Fibroblast of skin of abdomen (primary cell): Measurements from ENCODE around the gene GTF2A1L.

Experiments used
- DNase-seq: peaks from one replicate; pipeline ENCODE4 v3.0.0-alpha.2; 2013

The GTF2A1L gene

DNA sequence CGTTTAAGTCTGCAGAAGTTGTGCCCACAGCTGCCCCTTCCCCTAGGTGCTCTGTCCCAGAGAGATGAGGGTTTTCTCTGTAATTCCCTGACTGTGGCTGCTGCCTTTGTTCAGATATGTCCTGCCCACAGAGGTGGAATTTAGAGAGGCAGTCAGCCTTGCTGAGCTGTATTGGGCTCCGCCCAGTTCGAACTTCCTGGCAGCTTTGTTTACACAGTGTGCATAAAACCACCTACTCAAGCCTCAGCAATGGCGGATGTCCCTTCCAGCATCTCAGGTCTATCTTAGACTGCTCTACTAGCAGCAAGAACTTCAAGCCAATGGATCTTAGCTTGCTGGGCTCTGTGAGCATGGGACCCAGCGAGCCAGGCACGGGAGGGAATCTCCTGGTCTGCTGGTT lies 89.8 kb downstream of the GTF2A1L start:
- no peak for DNase-seq

GRCh38 chr2:48709096-48710034 lies 91.7 kb downstream of the GTF2A1L start:
- no peak for DNase-seq

DNA sequence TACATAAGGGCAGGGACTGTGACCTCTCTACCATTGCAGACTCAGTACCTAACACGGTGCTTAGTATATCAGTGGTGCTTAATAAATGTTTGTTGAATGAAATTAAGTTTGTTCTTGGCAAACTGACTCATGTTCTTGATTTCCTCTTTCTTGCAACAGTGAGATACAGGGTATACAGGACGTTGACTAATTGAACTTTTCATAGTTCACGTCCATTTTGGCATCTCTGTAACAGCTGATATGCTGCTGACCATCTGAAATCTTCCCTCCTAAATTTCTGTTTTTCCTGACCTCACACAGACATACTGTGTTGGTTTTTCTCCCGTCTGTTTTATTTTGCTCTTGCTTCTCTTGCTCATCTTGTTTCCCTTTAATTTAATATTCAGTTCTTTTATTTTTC lies 93.7 kb downstream of the GTF2A1L start:
- no peak for DNase-seq

- DNase-seq: no peak
These were observed 94.5 kb downstream of the GTF2A1L start for GRCh38 chr2:48712151-48712550.

GRCh38 chr2:48713647-48714046 lies 96.0 kb downstream of the GTF2A1L start:
- no peak for DNase-seq

DNA sequence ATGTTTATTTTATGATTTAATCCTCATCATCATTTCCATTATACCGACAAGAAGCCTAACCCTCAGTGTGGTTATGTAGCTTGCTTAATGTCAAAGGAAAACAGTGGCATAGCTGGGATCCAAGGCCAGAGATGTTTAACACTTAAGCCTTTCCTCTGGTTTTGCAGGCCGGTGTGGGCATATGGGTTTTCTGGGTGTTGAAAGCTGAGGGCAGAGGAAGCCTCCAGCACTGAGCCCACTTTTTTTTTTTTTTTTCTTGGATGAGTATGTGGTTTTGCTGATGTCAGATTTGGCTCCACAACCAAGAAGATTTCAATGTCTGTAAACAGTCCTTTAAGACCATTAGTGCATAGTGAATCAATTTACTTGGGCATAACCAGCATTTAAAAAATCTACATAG lies 96.6 kb downstream of the GTF2A1L start:
- peak; percentile 56 for DNase-seq

GRCh38 chr2:48715042-48715899 lies 97.6 kb downstream of the GTF2A1L start:
- peak; percentile 77 for DNase-seq

DNA sequence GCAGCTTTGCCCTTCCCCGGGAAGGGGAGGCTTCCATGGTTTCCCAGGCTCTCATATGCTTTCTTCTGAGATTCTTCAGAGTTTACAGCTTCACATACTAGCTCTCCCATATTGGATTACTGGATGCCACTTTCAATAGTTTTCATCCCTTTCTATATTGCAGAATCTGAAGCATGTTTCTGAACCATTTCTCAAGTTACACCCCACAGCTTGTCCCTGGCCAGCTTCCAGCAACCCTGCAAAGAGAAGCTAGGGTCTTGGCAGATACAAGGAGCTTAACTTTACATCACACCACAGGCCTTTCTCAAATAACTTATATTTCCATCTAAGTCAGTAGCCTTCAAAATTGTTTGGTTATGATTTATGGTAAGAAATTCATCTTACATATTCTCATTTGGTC lies 98.3 kb downstream of the GTF2A1L start:
- peak; percentile 73 for DNase-seq

- DNase-seq: no peak
These were observed 100.2 kb downstream of the GTF2A1L start for GRCh38 chr2:48717846-48718245.

GRCh38 chr2:48719480-48720177 lies 102.0 kb downstream of the GTF2A1L start:
- peak; percentile 22 for DNase-seq

- DNase-seq: no peak
These were observed 103.5 kb downstream of the GTF2A1L start for GRCh38 chr2:48721158-48721557.

DNA sequence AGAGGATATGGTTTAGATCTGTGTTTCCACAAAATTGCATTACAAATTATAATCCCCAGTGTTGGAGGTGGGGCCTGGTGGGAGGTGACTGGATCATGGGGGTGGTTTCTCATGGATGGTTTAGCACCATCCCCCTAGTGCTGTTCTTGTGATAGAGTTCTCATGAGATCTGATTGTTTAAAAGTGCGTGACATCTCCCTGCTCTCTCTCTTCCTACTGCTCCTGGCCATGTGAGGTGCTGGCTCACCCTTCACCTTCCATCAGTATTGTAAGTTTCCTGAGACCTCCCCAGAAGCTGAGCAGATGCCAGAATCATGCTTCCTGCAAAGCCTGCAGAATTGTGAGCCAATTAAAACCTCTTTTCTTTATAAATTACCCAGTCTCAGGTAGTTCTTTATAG lies 104.7 kb downstream of the GTF2A1L start:
- no peak for DNase-seq

DNA sequence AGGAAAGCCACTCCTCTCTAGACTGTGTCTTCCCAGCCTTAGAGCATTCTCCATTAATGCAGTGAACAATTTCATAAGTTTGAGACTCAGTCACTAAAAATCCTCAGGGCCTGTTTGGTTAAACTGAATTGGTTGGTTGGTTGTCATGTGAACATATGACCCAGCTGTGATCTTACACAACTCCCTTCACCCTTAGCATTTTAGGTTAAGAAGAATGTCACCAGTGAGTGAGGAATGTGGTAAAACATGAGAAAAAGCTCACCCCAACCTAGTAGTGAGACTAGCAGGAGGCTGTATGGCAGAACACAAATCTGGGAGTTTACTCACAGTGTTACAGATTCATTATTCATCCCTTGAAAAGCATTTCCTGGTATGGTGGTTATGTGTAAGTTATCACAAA lies 105.5 kb downstream of the GTF2A1L start:
- peak; percentile 90 for DNase-seq

DNA sequence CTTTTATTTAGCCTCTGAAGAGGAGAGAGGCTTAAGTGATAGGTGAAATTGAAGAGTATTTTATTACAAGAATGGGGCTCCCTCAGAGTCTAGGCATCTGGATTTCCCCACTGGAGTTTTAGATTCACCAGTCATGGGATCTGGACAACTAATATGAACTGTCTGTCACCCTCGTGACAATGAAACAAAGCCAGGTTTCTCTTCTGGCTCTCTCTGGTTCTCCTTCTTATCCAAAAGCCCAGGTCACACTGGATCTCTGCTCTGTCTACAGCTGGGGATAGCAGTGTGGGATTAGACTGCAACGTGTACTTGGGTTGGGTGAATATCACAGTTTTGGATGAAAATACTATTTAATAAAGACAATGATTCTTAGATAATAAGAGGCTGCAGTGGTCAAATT lies 106.6 kb downstream of the GTF2A1L start:
- no peak for DNase-seq

DNA sequence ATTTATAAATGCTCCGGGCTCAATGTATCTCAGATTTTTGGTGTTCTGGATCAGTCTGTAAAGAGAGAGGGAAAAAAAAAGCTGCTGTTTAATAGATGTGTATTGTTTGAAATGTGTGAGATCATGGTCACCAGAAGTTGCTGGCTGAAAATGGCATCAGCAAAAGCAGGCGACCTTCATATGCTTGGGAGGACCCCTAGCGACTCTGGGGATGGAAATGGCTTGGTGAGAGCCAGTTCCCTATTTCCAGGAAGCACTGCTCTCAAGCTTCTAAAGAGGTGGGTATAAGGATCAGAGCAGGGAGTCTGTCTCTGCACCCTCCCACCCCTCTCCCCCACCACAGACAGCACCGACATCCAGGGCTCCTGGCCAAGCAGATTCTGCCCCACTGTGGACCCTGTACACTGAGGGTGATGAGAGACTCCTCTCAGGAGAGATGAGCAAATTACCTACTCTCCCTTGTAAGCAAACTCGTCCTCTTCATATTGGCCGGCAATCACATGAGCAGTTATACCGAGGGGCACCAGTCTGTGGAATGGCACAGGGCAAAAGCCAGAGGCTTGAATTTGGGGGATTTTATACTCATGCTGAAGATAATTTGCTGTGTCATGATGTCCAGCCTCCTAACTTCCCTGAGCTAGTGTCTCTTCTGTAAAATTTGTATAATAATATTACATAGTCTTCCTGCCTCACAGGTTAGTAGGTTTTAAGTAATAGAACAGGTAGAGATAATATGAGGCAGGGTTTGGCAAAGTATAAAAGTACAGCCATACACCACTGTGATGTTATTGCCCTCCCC lies 108.2 kb downstream of the GTF2A1L start:
- DNase-seq: no peak

GRCh38 chr2:48727560-48727959 lies 109.9 kb downstream of the GTF2A1L start:
- no peak for DNase-seq

GRCh38 chr2:48728295-48728694 lies 110.6 kb downstream of the GTF2A1L start:
- no peak for DNase-seq

- no peak for DNase-seq
These were observed 111.2 kb downstream of the GTF2A1L start for GRCh38 chr2:48728840-48729239.
